Neutrophil (primary cell): Measurements from ENCODE around the gene ZNF219.

Experiments
- H3K27ac ChIP-seq: fragments of 200-600 bp; sonication (generic); 2 replicates; pipeline ENCODE4 v1.5.1; 2016; ENCODE audit warnings: mild to moderate bottlenecking, moderate library complexity
- H3K27me3 ChIP-seq: fragments of 200-600 bp; sonication (generic); 2 replicates; pipeline ENCODE4 v1.6.0; 2016; ENCODE audit warnings: mild to moderate bottlenecking
- H3K36me3 ChIP-seq: fragments of 200-600 bp; sonication (generic); 2 replicates; pipeline ENCODE4 v1.5.1; 2017
- H3K4me1 ChIP-seq, 2 experiments: fragments of 200-600 bp in 1 of 2; sonication (generic) in 1 of 2; 1 replicate in 1 of 2; 2 replicates in 1 of 2; pipeline versions ENCODE4 v1.5.1 to v1.6.1; 2013 to 2016; ENCODE audit warnings: low read depth in 1 of 2, low read length in 1 of 2, mild to moderate bottlenecking in 1 of 2, moderate library complexity in 1 of 2; ENCODE audit not compliant: control insufficient read depth in 1 of 2, insufficient read depth in 1 of 2
- H3K4me3 ChIP-seq, 2 experiments: fragments of 200-600 bp in 1 of 2; sonication (generic) in 1 of 2; 1 replicate in 1 of 2; 2 replicates in 1 of 2; pipeline ENCODE4 v1.5.1; 2013 to 2016; ENCODE audit warnings: low read depth in 1 of 2, low read length in 1 of 2, mild to moderate bottlenecking in 1 of 2, moderate library complexity in 1 of 2
- H3K9me3 ChIP-seq: fragments of 200-600 bp; sonication (generic); 2 replicates; pipeline ENCODE4 v1.5.1; 2016
- TF ChIP-seq, protein P1 (sequence below): fragments of 200-600 bp; sonication (generic); IDR thresholded peaks from 2 replicates; pipeline ENCODE4 v1.5.1; 2016; ENCODE audit warnings: antibody characterized with exemption

The ZNF219 gene

DNA sequence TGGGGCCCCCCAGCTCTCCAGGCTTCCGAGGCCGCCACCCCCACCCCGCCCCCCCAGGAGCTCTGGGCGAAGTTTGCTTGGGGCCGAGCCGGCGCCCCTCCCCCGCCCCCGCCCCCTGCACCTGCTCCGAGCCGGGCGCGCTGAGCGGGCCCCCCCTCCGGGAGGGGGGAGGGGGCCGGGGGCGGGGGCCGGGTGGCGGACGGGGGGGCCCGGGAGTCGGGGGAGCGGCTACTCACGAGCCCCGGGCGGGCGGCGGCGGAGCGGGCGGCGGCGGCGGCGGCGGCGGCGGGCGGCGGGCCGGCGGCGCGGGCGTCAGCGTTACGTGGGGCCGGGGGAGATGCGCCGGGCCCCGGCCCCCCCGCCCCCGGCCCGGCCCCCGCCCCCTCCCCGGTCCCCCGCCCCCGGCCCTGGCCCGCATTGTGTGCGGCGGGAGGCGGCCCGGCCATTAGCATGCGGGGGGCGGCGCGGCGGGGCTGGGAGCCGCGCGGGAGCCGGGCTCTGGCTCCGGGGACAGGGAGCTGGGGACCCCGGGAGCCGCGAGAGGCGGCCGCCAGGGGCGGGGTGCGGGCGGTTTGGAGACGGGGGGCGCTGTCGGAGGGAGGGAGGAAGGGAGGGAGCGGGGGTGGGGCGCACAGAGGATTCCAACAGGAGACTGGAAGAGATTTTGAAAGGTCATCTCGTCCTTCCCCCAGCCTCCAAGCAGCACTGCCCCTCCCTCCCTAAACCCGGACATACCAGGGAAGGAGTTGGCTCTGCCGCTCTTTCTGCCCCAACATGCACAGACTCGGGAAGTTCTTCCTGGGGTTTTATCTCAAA, at the start of gene ZNF219:
ZNF219 (minus strand) TSS at position 580 of the 816 bp plus-strand sequence. CDS start 5,064 bp downstream, outside the sequence.
- Histone ChIP-seq H3K36me3 (no peaks in the 10 kb centered on the region), H3K27me3 (peaks cover 54% of the 10 kb centered on the region), H3K9me3 (no peaks in the 10 kb centered on the region), H3K4me1 (peaks cover 3 to 19% of the 10 kb centered on the region in 2 experiments), H3K4me3 (peak within 1 kb of the TSS; percentile 7 to 59), H3K27ac (no peak within 1 kb of the TSS)
- TF ChIP-seq, protein P1, sequence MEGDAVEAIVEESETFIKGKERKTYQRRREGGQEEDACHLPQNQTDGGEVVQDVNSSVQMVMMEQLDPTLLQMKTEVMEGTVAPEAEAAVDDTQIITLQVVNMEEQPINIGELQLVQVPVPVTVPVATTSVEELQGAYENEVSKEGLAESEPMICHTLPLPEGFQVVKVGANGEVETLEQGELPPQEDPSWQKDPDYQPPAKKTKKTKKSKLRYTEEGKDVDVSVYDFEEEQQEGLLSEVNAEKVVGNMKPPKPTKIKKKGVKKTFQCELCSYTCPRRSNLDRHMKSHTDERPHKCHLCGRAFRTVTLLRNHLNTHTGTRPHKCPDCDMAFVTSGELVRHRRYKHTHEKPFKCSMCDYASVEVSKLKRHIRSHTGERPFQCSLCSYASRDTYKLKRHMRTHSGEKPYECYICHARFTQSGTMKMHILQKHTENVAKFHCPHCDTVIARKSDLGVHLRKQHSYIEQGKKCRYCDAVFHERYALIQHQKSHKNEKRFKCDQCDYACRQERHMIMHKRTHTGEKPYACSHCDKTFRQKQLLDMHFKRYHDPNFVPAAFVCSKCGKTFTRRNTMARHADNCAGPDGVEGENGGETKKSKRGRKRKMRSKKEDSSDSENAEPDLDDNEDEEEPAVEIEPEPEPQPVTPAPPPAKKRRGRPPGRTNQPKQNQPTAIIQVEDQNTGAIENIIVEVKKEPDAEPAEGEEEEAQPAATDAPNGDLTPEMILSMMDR = no peak

DNA sequence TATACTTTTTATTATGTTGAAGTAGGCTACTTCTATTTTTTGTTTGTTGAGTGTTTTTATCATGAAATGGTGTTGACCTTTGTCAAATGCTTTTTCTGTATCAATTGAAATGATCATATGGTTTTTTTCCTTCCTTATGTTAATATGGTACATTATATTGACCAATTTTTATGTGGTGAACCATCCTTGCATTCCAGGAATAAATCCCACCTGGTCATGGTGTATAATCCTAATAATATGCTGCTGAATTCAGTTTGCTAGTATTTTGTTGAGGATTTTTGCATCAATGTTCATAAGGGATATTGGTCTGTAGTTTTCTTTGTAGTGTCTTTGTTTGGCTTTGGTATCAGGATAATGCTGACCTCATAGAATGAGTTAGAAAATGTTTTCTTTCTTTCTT, 47.0 kb upstream of the ZNF219 start:
- no peak overlapping the region for H3K27ac ChIP-seq
- H3K9me3 ChIP-seq = peaks cover 5% of the 10 kb centered on the region
- H3K4me1 ChIP-seq = no peaks in the 10 kb centered on the region
- TF ChIP-seq, protein P1 = no peak
- H3K36me3 ChIP-seq = no peaks in the 10 kb centered on the region
- H3K27me3 ChIP-seq = no peaks in the 10 kb centered on the region
- no peak overlapping the region for H3K4me3 ChIP-seq

DNA sequence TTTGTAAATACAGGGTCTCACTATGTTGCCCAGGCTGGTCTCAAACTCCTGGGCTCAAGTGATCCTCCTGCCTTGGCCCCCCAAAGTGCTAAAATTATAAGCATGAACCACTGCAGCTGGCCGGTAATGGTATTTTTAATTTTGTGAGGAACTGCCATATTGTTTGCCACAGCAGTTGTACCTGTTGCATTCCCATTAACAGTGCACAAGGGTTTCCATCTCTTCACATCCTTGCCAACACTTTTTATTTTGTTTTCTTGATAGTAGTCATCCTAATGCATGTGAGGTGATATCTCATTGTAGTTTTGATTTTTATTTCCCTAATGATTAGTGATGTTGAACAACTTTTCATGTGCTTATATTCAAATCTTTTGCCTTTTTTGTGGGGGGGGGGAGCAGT, 43.9 kb upstream of the ZNF219 start:
- peaks cover 3% of the 10 kb centered on the region for H3K27me3 ChIP-seq
- no peaks in the 10 kb centered on the region for H3K4me1 ChIP-seq
- TF ChIP-seq, protein P1 = no peak
- peaks cover 5% of the 10 kb centered on the region for H3K9me3 ChIP-seq
- no peak overlapping the region for H3K4me3 ChIP-seq
- no peak overlapping the region for H3K27ac ChIP-seq
- H3K36me3 ChIP-seq = no peaks in the 10 kb centered on the region

DNA sequence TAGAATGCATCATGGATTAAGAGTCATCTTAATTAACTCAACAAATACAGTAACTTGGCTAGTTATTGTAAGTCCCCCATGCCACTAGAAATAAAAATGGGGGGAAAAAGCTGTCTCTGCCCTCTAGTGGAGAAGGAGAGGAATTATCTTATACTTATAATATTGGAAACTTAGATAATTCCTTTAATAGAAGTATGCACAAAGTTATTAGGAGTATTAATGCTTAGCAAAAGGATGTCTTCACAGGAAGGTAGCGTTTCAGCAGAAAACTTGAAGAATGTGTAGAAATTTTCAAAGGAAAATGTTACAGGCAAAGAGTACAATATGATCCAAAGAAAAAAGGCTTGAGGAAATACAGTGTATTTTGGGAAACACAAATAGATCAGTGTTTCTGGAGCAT, 37.6 kb upstream of the ZNF219 start:
- Histone ChIP-seq H3K9me3 (no peaks in the 10 kb centered on the region), H3K27ac (no peak overlapping the region), H3K27me3 (peaks cover 3% of the 10 kb centered on the region), H3K4me1 (no peaks in the 10 kb centered on the region), H3K36me3 (no peaks in the 10 kb centered on the region), H3K4me3 (no peak overlapping the region)
- TF ChIP-seq, protein P1 = peak; percentile 41

DNA sequence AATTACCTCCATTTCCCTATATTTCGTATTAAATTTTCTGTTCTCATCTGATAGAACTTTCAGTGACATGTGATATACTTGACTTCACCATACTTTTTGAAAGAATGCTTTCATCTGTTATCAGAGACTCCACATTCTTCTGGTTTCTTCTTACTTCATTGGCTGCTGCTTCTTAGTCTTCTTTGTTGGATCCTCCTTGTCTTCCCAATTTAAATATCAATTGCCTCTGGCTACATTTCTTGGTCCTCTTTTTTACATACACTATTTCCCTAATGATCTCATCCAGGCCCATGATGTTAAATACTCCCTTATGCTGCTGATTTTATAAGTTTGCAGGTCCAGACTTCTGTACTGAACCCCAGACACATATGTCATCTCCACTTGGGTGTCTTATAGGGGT, 35.4 kb upstream of the ZNF219 start:
- Histone ChIP-seq H3K36me3 (no peaks in the 10 kb centered on the region), H3K27me3 (no peaks in the 10 kb centered on the region), H3K4me1 (no peaks in the 10 kb centered on the region), H3K9me3 (no peaks in the 10 kb centered on the region), H3K4me3 (no peak overlapping the region), H3K27ac (no peak overlapping the region)
- TF ChIP-seq, protein P1 = no peak
